Placental pericyte (primary cell): ENCODE measurements around the gene DQX1. TPM values are rescaled to one million over a fixed set of nuclear protein-coding genes. Genes with fewer than 3 reads are reported as not detected.

ENCODE experiments used
- total RNA-seq: library from RNA; depleted of rRNA; stranded (reverse); fragments of >200 nt; gene quantifications from 2 replicates; pipeline ENCODE4 v1.2.3, GENCODE V29; 2012

Gene DQX1, protein sequence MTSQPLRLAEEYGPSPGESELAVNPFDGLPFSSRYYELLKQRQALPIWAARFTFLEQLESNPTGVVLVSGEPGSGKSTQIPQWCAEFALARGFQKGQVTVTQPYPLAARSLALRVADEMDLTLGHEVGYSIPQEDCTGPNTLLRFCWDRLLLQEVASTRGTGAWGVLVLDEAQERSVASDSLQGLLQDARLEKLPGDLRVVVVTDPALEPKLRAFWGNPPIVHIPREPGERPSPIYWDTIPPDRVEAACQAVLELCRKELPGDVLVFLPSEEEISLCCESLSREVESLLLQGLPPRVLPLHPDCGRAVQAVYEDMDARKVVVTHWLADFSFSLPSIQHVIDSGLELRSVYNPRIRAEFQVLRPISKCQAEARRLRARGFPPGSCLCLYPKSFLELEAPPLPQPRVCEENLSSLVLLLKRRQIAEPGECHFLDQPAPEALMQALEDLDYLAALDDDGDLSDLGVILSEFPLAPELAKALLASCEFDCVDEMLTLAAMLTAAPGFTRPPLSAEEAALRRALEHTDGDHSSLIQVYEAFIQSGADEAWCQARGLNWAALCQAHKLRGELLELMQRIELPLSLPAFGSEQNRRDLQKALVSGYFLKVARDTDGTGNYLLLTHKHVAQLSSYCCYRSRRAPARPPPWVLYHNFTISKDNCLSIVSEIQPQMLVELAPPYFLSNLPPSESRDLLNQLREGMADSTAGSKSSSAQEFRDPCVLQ
- not detected in 2 replicates for total RNA-seq

DNA sequence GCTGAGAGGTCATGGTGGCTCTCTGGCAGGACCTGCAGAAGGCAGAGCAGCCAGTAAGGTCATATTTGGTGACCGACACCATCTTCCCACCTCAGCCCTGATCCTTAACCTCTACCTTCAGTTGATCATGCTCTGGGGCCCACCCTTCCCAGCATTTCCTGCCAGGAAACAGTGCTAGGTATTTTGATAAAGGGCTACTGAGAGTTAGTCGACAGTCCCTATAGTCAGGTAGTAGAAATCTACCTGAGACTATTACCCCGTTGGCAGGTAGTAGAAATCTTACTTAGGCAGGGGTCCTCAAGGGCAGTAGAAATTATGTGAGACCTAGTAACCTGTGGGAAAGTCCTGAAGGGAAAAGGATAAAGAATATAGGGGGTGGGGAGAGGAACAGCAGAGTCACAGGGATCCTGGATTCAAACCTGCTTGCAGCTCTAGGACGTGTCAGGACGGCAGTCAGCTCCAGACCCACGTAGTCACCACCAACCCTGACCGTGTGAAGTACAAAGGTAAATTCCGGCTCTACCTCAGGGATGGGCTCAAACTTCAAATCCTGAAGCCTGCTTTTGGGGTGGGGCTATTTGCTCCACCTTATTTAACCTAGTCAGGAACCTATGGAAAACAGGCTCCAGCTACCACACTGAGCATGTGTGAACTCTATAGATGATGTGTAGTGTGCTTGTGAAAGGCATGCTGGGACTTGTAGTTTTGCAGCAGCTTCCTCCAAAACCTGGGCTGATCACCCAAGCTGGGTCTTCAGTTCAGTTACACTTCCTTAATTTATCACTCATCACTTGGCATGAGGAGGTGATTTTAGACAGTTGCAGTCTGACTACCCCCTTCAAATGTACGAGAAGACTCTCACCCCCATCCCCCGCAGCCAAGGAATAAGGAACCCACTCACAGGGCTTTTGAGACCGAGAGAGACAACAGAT is at the start of gene DQX1:
TSS of gene DQX1 (minus strand) at position 515 of the 932 bp plus-strand sequence. CDS start at position 13, 502 bp downstream.

DNA sequence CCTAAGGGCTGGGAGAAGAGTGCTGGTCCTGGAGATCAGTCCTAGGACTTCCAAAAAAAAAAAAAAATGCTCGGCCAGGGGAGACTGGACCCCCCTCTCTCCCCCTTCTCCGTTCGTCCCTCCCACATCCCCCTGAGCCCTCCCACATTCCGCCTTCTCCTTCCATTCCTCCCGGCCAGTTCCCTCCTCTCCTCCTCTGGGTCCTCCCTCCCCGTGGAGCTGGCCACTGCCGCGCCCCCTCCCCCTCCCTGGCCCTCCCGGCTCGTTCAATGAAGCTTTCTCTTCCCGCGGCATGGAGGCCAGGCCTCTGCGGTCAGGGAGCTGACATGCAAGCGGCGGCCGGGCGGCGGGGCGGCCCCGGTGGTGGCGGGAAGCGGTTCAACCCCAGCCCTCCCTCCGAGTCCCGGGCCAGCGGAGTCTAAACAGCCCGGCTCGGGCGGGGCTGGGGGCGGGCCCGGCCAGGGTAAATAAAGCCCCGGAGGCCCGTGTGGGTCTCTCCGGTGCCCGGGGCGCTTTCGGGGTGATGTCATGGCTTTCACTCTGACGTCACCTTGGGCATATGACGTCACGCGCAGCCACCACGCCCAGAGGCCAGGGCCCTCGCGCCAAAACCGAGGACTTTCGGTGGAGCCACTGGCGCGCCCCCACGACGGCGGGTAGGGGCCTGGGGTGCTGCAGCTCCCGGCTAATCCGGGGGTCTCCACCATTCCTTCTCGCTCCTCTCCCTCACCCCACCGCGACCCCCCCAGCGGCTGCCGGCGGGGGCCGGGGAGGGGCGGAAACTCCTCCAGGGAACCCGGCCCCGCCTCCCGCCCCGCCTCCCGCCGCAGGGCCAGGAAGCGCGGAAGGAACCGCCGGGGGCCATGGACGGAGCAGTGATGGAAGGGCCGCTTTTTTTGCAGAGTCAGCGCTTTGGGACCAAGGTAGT is 28.1 kb upstream of the DQX1 start, which contains the start of the genes DOK1 and LOXL3:
TSS of gene DOK1 (plus strand) at position 829 of the 928 bp plus-strand sequence. CDS start at position 864, 35 bp downstream.
TSS of gene LOXL3 (minus strand) at position 51 of the 928 bp plus-strand sequence. CDS start 1,308 bp downstream, outside the sequence.

DNA sequence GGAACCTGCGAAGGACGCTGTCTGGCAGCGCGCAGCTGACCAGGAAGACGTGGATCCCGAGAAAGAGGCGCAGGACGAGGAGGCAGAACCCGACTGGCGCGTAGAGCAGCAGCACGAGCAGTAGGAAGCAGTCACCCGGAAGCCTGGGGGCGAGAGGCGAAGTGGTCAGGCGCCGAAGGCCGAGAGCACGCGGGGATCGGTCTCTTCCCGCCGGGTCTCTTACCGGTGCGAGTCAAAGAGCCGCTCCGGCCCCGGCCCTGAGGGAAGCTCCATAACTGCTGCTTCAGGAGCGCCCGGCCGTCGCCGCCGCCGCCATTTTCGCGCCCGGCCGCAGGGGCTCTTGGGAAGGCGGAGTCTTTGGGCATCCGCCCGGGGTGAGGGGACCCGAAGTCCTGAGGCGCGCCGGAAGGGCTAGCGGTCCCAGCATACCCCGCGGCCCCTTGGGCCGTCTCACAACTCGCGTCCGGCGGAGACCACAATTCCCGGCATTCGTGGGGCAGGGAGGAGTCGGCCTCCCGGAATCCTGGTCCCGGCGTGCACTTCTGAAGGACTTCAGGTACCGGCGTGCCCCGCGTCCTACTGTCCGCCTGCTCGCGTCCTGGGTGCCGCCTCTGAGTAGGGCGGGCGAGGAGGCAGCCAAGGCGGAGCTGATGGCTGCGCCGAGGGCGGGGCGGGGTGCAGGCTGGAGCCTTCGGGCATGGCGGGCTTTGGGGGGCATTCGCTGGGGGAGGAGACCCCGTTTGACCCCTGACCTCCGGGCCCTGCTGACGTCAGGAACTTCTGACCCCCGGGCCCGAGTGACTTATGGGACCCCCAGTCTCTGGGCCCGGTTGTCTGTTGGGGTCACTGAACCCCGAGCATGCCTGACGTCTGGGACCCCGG is 3.6 kb upstream of the DQX1 start, which contains the start of the genes AUP1 and HTRA2:
TSS of gene AUP1 (minus strand) at position 350 of the 882 bp plus-strand sequence. CDS start at position 273, 77 bp downstream.
TSS of gene HTRA2 (plus strand) at position 577 of the 882 bp plus-strand sequence. CDS start at position 651, 74 bp downstream.

DNA sequence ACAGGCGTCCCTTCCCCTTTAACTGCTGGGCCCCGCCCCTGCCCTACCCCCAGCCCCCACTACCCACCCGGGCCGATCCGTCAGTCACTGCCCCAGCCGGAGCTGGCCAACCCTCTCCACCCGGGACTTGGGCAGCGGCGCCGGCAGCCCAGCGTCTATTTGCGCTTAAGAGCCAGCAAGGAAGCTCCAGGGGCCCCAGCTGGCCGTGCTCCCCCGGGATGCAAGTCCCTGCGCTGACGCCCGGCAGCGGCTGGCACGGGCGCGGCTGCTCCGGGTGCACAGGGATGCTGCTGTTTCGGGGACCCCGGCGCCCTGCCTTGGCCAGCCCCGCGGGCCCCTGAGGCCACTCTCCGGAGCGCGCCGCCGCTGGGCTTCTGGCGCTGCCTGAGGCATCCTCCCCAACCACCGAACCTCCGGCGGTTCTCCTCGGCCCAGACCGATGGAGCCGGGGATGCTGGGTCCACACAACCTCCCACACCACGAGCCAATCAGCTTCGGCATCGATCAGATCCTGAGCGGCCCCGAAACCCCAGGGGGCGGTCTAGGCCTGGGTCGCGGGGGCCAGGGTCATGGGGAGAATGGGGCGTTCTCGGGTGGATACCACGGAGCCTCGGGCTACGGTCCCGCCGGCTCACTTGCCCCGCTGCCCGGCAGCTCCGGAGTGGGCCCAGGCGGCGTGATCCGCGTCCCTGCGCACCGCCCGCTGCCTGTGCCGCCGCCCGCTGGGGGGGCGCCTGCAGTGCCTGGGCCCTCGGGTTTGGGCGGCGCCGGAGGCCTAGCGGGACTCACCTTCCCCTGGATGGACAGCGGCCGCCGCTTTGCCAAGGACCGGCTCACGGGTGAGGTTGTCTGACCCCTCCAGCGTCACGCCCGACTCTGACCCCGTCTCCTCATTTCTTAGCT is 11.4 kb downstream of the DQX1 start, which contains the start of gene TLX2:
TSS of gene TLX2 (plus strand) at position 83 of the 903 bp plus-strand sequence. CDS start at position 440, 357 bp downstream.

DNA sequence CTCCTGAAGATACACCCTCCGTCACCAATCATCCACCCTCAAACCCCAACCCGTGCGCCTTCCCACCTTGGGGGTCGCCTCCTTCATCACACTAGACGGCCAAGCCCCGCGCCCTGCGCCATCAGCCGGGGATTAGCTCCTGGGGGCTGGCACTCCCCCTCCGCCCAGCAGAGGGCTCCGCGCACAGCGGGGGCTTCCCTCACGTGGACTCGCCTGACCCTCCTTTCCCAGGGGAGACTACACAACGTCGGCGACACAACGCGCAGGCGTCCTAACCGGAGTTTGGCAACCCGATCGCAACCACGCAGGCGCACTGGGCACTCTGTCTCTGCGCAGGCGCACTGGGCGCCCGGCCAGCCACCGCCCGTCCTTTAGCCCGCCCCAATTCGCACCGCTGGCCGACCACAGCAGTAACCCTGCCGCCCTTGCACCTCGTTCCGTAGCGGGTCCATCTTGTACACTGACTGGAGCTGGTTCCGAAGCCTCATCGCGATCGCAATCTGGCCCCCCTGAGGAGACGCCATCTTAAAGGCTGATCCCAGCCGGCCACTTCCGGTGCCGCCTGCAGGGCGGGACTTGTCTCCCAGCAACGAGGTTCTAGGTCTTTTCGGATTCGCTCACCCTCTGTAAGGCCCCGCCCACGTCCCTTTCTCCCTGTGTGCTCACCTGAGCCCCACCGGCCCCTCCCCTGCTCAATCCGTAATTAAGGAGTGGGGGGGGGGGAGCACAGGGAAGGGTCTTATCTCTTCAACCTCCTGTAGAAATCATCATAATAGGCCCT is 18.7 kb downstream of the DQX1 start, which contains the start of gene PCGF1:
TSS of gene PCGF1 (minus strand) at position 551 of the 781 bp plus-strand sequence. CDS start at position 524, 27 bp downstream.

DNA sequence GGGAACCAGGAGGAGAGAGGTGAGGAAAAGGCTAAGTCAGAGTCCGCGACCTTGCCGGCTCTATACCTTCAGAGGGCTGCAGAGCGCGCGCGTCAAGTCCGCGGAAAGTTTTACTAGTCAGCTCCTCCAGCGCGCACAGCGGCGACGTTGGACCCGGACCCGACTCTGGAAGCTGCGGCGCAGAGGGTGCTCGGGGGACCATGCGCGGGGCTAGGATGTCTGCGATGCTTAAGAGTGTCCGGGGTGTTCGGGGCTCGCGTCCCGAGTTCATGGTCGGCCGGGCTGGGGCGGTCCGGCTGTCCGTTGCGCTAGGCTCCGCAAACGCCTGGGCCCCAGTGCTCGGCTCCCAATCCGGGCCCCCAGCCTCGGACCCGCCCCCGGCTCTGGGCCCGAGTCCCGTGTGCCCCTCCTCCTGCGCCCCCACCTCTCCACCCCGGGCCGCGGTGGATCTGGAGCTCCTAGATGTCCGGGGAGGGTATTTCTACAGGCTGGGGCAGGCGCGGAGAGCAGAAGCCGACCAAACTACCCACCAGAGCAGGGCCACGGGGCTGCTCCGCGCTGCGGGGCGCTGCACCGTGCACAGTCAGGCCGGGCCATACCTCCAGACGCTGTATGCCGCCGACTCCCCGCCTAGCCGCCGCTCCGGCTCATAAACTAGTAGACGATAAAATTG is 26.6 kb downstream of the DQX1 start, which contains the start of gene LBX2:
TSS of gene LBX2 (minus strand) at position 337 of the 673 bp plus-strand sequence. CDS start at position 271, 66 bp downstream.

DNA sequence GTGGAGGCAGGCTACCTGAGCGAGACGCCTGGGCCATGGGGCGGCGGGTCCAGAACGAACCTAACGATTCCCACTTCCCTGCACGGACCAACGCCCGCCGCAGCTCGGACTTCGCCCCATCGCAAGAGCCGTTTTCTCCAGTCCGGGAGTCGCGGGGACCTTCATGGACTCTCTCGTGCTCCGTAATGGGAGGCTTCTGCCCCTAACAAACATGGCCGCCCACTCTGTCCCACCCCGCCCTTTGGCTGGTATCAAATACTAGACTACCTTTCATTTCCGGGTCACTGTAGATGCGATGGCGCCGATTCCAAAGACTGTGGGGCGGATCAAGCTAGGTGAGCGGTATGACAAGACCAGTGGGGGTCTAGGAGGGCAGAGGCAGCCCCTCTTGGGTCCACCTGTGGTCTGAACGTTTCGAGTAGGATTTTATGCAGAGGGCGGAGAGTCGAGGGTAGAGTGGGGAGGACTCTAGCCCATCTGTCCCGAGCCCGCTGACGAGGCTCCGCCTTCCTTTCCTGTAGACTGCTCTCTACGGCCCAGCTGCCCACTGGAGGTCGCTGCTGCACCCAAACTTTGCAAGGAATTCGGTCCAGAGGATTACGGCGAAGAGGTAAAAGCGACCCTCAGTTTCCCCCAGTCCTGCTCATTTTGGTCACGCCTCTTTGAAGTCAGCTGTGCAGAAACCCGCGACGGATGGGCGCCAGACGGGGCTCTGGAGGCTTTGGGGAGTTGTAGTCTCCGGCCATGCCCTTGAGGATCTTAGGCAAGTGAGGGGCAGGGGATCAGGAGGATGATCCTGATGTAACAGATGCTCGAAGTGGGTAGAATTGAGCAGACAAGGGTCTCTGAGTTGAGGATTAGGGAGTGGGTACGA is 43.0 kb downstream of the DQX1 start, which contains the start of the genes CCDC142 and TTC31:
TSS of gene CCDC142 (minus strand) at position 198 of the 874 bp plus-strand sequence. CDS start at position 37, 161 bp downstream.
TSS of gene TTC31 (plus strand) at position 281 of the 874 bp plus-strand sequence. CDS start at position 296, 15 bp downstream.

DNA sequence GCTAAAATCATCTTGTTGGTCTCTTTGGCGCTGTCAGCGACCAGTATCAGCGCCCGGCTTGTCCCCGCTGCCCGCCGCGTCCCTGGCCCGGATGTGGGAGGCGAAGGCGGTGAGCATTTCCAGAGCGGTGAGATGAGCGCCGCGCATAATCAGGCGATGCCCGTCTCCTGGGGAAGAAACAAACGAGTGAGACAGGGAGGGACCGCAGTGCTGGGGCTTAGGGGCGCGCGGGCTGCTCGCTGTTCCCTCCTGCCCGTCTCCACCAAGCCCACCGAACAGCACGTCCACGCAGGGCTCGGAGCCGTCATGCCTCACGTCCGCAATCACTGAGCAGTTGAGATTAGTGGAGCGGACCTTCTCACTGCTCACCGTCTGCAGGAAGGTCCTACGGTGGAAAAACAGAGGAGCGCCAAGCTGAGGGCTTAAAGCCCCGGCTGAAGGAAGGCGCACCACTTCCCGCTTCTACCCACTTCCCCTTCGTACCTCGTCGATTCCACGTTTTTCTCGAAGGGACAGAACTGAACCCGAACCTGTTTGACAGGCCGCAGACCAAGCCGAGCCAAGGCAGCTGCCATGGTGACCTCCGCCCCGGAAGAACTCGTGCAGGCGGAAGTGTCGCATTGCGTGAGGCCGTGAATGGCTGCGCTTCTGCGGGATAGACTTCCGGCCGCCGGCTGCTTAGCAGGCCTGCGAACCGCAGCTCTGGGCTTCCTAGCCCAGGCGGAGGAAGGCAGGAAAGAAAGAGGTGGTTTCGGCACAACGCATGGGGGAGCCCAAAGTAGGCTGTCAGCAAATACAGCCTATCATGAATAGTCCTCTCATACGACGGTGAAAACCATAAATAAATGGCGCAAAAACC is 53.7 kb downstream of the DQX1 start, which contains the start of gene MRPL53:
TSS of gene MRPL53 (minus strand) at position 595 of the 859 bp plus-strand sequence. CDS start at position 575, 20 bp downstream.

Other genes with a start within 250 kb of the DQX1 start
- 0.29 and 0.44 TPM in 2 replicates for gene SLC4A5, start 182.8 kb downstream of the DQX1 start, total RNA-seq
- 144 and 149 TPM in 2 replicates for gene DCTN1, start 145.9 kb downstream of the DQX1 start, total RNA-seq
- 0.66 and 1.6 TPM in 2 replicates for gene C2orf81, start 104.6 kb downstream of the DQX1 start, total RNA-seq
- gene WDR54, start 104.5 kb downstream of the DQX1 start, total RNA-seq: 20.8 and 45.7 TPM in 2 replicates
- gene RTKN, start 84.3 kb downstream of the DQX1 start, total RNA-seq: 9.4 and 17.5 TPM in 2 replicates
- gene INO80B, start 71.1 kb downstream of the DQX1 start, total RNA-seq: 12.9 and 19.3 TPM in 2 replicates
- gene WBP1, start 67.8 kb downstream of the DQX1 start, total RNA-seq: 28.3 and 51.9 TPM in 2 replicates
- gene MOGS, start 60.8 kb downstream of the DQX1 start, total RNA-seq: 79.7 and 81.8 TPM in 2 replicates
- gene MRPL53, start 53.6 kb downstream of the DQX1 start, total RNA-seq: 19.3 and 57.1 TPM in 2 replicates
- 24.7 and 35.1 TPM in 2 replicates for gene CCDC142, start 43.2 kb downstream of the DQX1 start, total RNA-seq
- 19.9 and 22.8 TPM in 2 replicates for gene TTC31, start 43.1 kb downstream of the DQX1 start, total RNA-seq
- gene LBX2, start 26.6 kb downstream of the DQX1 start, total RNA-seq: 1.9 and 3.1 TPM in 2 replicates
- 23.6 and 27.8 TPM in 2 replicates for gene PCGF1, start 18.5 kb downstream of the DQX1 start, total RNA-seq
- not detected in 2 replicates for gene TLX2, start 11.8 kb downstream of the DQX1 start, total RNA-seq
- 96.1 and 152 TPM in 2 replicates for gene AUP1, start 3.5 kb upstream of the DQX1 start, total RNA-seq
- gene HTRA2, start 3.7 kb upstream of the DQX1 start, total RNA-seq: 44.9 and 54.1 TPM in 2 replicates
- 2.0 and 2.9 TPM in 2 replicates for gene LOXL3, start 27.7 kb upstream of the DQX1 start, total RNA-seq
- 9.2 and 10.2 TPM in 2 replicates for gene DOK1, start 28.5 kb upstream of the DQX1 start, total RNA-seq
- gene M1AP, start 122.1 kb upstream of the DQX1 start, total RNA-seq: not detected in 2 replicates
- 4.0 and 5.3 TPM in 2 replicates for gene SEMA4F, start 128.0 kb upstream of the DQX1 start, total RNA-seq